Measurements from ENCODE around the gene LRP8.

LRP8 gene

GRCh38 chr1:53359225-53359933 lies 31.5 kb upstream of the LRP8 start:
- no peak for DNase-seq (ENCODE audit: low spot score)

GRCh38 chr1:53356637-53357036 lies 28.8 kb upstream of the LRP8 start:
- DNase-seq (ENCODE audit: low spot score) = no peak

- DNase-seq (ENCODE audit: low spot score) = no peak
These were observed 26.2 kb upstream of the LRP8 start for GRCh38 chr1:53354119-53354518.

GRCh38 chr1:53352561-53352960 lies 24.7 kb upstream of the LRP8 start:
- DNase-seq (ENCODE audit: low spot score) = no peak

GRCh38 chr1:53350853-53351767 lies 23.2 kb upstream of the LRP8 start:
- DNase-seq (ENCODE audit: low spot score) = no peak

GRCh38 chr1:53349968-53350852 lies 22.3 kb upstream of the LRP8 start:
- no peak for DNase-seq (ENCODE audit: low spot score)

- no peak for DNase-seq (ENCODE audit: low spot score)
These were observed 21.5 kb upstream of the LRP8 start for GRCh38 chr1:53349369-53349835.

- no peak for DNase-seq (ENCODE audit: low spot score)
These were observed 20.9 kb upstream of the LRP8 start for GRCh38 chr1:53348486-53349368.

GRCh38 chr1:53346814-53347176 lies 18.9 kb upstream of the LRP8 start:
- no peak for DNase-seq (ENCODE audit: low spot score)

GRCh38 chr1:53345996-53346813 lies 18.3 kb upstream of the LRP8 start:
- DNase-seq (ENCODE audit: low spot score) = no peak

- peak; percentile 32 for DNase-seq (ENCODE audit: low spot score)
These were observed 17.3 kb upstream of the LRP8 start for GRCh38 chr1:53344921-53345838.

GRCh38 chr1:53343831-53344668 lies 16.2 kb upstream of the LRP8 start:
- DNase-seq (ENCODE audit: low spot score) = no peak

- DNase-seq (ENCODE audit: low spot score) = no peak
These were observed 15.0 kb upstream of the LRP8 start for GRCh38 chr1:53342735-53343470.

- DNase-seq (ENCODE audit: low spot score) = no peak
These were observed 14.3 kb upstream of the LRP8 start for GRCh38 chr1:53341961-53342707.

- DNase-seq (ENCODE audit: low spot score) = no peak
These were observed 13.6 kb upstream of the LRP8 start for GRCh38 chr1:53341521-53341895.

- DNase-seq (ENCODE audit: low spot score) = no peak
These were observed 13.0 kb upstream of the LRP8 start for GRCh38 chr1:53340660-53341520.
